Kidney capillary endothelial cell (primary cell): ENCODE data around the gene TMEM138.

ENCODE experiments used
- DNase-seq: peaks from one replicate; pipeline ENCODE4 v3.0.0-alpha.2; 2018; ENCODE audit warnings: low spot score

TMEM138 gene

GRCh38 chr11:61342207-61342803, 19.9 kb upstream of the TMEM138 start:
- DNase-seq: no peak

GRCh38 chr11:61343792-61344745, 18.1 kb upstream of the TMEM138 start:
- DNase-seq: no peak

GRCh38 chr11:61345170-61345610, 17.0 kb upstream of the TMEM138 start:
- no peak for DNase-seq

- no peak for DNase-seq
Measured at GRCh38 chr11:61345954-61346843, 16.0 kb upstream of the TMEM138 start.

- peak; percentile 61 for DNase-seq
Measured at GRCh38 chr11:61347916-61348461, 14.2 kb upstream of the TMEM138 start.

GRCh38 chr11:61349189-61349751, 12.9 kb upstream of the TMEM138 start:
- DNase-seq: no peak

GRCh38 chr11:61349916-61350315, 12.3 kb upstream of the TMEM138 start:
- DNase-seq: no peak

GRCh38 chr11:61350336-61350735, 11.8 kb upstream of the TMEM138 start:
- no peak for DNase-seq

GRCh38 chr11:61350803-61351202, 11.4 kb upstream of the TMEM138 start:
- DNase-seq: no peak

GRCh38 chr11:61352038-61352437, 10.1 kb upstream of the TMEM138 start:
- DNase-seq: no peak

GRCh38 chr11:61353131-61354067, 8.8 kb upstream of the TMEM138 start:
- DNase-seq: no peak

GRCh38 chr11:61354208-61354607, 8.0 kb upstream of the TMEM138 start:
- no peak for DNase-seq

GRCh38 chr11:61356706-61357105, 5.5 kb upstream of the TMEM138 start:
- DNase-seq: no peak

- DNase-seq: no peak
Measured at GRCh38 chr11:61357233-61357893, 4.8 kb upstream of the TMEM138 start.

GRCh38 chr11:61357894-61358239, 4.3 kb upstream of the TMEM138 start:
- no peak for DNase-seq

- DNase-seq: no peak
Measured at GRCh38 chr11:61358566-61358965, 3.6 kb upstream of the TMEM138 start.

- no peak for DNase-seq
Measured at GRCh38 chr11:61359516-61359915, 2.7 kb upstream of the TMEM138 start.

- DNase-seq: no peak
Measured at GRCh38 chr11:61361237-61361740, 885 bp upstream of the TMEM138 start.

- no peak for DNase-seq
Measured at GRCh38 chr11:61362542-61362875, 335 bp downstream of the TMEM138 start.
